T-helper 1 cell treated with Interleukin-12 subunit alpha and Interleukin-12 subunit beta and Interleukin-4 antibody, amounts not matched to agents 30 μg/mL and 1 μg/mL, for 36 hours (primary cell): ENCODE measurements around the gene OR1D5.
"Not testable (repeated sequence)": the region's sequence is repeated elsewhere in the genome, so short reads cannot be mapped to it uniquely, and the experiment has no call there.

Experiments
- H3K27ac Mint-ChIP-seq: one replicate; pipeline ENCODE4 v1.8.0; 2021; ENCODE audit warnings: mild to moderate bottlenecking, mixed read lengths
- H3K27me3 Mint-ChIP-seq: one replicate; pipeline ENCODE4 v1.8.0; 2021; ENCODE audit warnings: low read depth, mixed read lengths
- H3K36me3 Mint-ChIP-seq: one replicate; pipeline ENCODE4 v1.8.0; 2021; ENCODE audit warnings: low read depth, mixed read lengths
- H3K4me1 Mint-ChIP-seq: one replicate; pipeline ENCODE4 v1.8.0; 2021; ENCODE audit warnings: low read depth, mixed read lengths
- H3K4me3 Mint-ChIP-seq: one replicate; pipeline ENCODE4 v1.8.0; 2021; ENCODE audit warnings: mild to moderate bottlenecking, moderate library complexity, mixed read lengths
- H3K9me3 Mint-ChIP-seq: one replicate; pipeline ENCODE4 v1.8.0; 2021; ENCODE audit warnings: mixed read lengths

OR1D5 gene, protein sequence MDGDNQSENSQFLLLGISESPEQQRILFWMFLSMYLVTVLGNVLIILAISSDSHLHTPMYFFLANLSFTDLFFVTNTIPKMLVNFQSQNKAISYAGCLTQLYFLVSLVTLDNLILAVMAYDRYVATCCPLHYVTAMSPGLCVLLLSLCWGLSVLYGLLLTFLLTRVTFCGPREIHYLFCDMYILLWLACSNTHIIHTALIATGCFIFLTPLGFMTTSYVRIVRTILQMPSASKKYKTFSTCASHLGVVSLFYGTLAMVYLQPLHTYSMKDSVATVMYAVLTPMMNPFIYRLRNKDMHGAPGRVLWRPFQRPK

GRCh38 chr17:3063507-3063906, at the start of gene OR1D5:
Gene OR1D5 (minus strand): TSS chr17:3063607. CDS start chr17:3063607, 0 bp downstream.
- H3K9me3 Mint-ChIP-seq, H3K36me3 Mint-ChIP-seq, H3K27ac Mint-ChIP-seq, H3K4me3 Mint-ChIP-seq, H3K27me3 Mint-ChIP-seq, H3K4me1 Mint-ChIP-seq: not testable (repeated sequence)

- H3K27me3 Mint-ChIP-seq: peaks cover 4% of the 10 kb centered on the region
- no peaks in the 10 kb centered on the region for H3K4me1 Mint-ChIP-seq
- no peak within 1 kb of the TSS for H3K27ac Mint-ChIP-seq
- no peak within 1 kb of the TSS for H3K4me3 Mint-ChIP-seq
- H3K9me3 Mint-ChIP-seq: peaks cover 4% of the 10 kb centered on the region
- H3K36me3 Mint-ChIP-seq: no peaks in the 10 kb centered on the region
These were observed 40.9 kb upstream of the OR1D5 start, which contains the start of gene OR1D2 for GRCh38 chr17:3104322-3104721. Gene OR1D2 (minus strand): TSS chr17:3104422. CDS start chr17:3092996, 11,426 bp downstream.

- H3K4me1 Mint-ChIP-seq, H3K4me3 Mint-ChIP-seq, H3K27ac Mint-ChIP-seq, H3K9me3 Mint-ChIP-seq, H3K27me3 Mint-ChIP-seq, H3K36me3 Mint-ChIP-seq: not testable (repeated sequence)
These were observed 10.4 kb upstream of the OR1D5 start for GRCh38 chr17:3073850-3074249.

- not testable (repeated sequence) for H3K9me3 Mint-ChIP-seq, H3K27ac Mint-ChIP-seq, H3K36me3 Mint-ChIP-seq, H3K27me3 Mint-ChIP-seq, H3K4me1 Mint-ChIP-seq, H3K4me3 Mint-ChIP-seq
These were observed 1.8 kb upstream of the OR1D5 start for GRCh38 chr17:3065192-3065591.

- not testable (repeated sequence) for H3K4me3 Mint-ChIP-seq, H3K27me3 Mint-ChIP-seq, H3K36me3 Mint-ChIP-seq, H3K4me1 Mint-ChIP-seq, H3K9me3 Mint-ChIP-seq, H3K27ac Mint-ChIP-seq
These were observed 506 bp downstream of the OR1D5 start for GRCh38 chr17:3062824-3063377.

GRCh38 chr17:3054868-3055267, 8.5 kb downstream of the OR1D5 start:
- not testable (repeated sequence) for H3K4me3 Mint-ChIP-seq, H3K9me3 Mint-ChIP-seq, H3K27me3 Mint-ChIP-seq, H3K27ac Mint-ChIP-seq, H3K4me1 Mint-ChIP-seq, H3K36me3 Mint-ChIP-seq

DNA sequence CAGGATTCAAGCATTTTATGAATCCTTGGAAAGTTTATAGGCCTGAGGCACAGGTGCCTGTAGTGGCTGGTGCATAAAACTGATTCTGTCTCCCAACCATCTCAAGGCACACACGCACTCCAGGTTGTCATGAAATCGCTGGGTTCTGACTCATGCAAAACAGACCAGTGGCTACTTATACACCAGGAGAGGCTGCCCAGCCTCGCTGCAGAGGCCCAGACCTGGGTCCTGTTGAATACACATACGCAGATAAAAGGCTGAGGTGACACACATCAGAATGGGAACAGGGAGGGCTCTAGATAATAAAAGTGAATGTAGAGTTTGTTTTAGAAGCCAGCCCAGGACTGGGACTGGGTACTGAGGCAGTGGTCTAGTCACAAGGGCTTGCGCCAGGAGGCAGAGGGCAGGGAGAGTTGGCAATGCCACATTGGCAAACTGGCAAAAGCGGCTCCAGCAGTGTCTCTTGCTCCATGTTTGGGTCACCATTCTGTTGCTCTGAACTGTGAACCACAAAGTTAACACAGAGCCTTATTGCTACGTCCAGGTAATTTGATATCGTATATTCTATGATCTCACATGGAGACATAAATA, 13.6 kb downstream of the OR1D5 start:
- H3K4me3 Mint-ChIP-seq: no peak overlapping the region
- no peaks in the 10 kb centered on the region for H3K9me3 Mint-ChIP-seq
- H3K4me1 Mint-ChIP-seq: no peaks in the 10 kb centered on the region
- H3K27ac Mint-ChIP-seq: no peak overlapping the region
- H3K36me3 Mint-ChIP-seq: no peaks in the 10 kb centered on the region
- peaks cover 4% of the 10 kb centered on the region for H3K27me3 Mint-ChIP-seq

GRCh38 chr17:3048727-3049471, 14.5 kb downstream of the OR1D5 start:
- H3K36me3 Mint-ChIP-seq: peaks cover 1% of the 10 kb centered on the region
- H3K27me3 Mint-ChIP-seq: peaks cover 4% of the 10 kb centered on the region
- H3K4me3 Mint-ChIP-seq: peak overlapping the region; percentile 90
- H3K4me1 Mint-ChIP-seq: no peaks in the 10 kb centered on the region
- peak overlapping the region; percentile 76 for H3K27ac Mint-ChIP-seq
- peaks cover 8% of the 10 kb centered on the region for H3K9me3 Mint-ChIP-seq

DNA sequence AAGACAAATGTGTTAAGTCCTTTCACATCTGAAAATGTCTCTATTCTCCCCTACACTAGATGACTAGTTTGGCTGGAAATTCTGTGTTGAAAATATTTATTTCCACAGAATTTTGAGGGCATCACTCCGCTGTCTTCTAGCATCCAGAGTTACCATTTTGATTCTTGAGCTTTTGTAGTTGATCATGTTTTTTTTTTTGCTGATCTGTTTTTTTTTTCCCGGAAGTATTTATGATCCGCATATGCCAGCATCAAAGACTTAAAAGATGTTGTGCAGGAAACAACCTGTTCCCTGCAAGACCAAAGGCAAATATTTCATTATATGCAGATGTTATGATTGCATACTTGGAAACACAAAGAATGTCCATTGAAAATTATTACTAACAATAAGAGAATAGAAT, 16.7 kb downstream of the OR1D5 start:
- no peaks in the 10 kb centered on the region for H3K4me1 Mint-ChIP-seq
- no peak overlapping the region for H3K27ac Mint-ChIP-seq
- H3K4me3 Mint-ChIP-seq: no peak overlapping the region
- peaks cover 4% of the 10 kb centered on the region for H3K27me3 Mint-ChIP-seq
- peaks cover 1% of the 10 kb centered on the region for H3K36me3 Mint-ChIP-seq
- H3K9me3 Mint-ChIP-seq: peaks cover 21% of the 10 kb centered on the region

GRCh38 chr17:3043737-3044365, 19.6 kb downstream of the OR1D5 start:
- peaks cover 1% of the 10 kb centered on the region for H3K36me3 Mint-ChIP-seq
- no peak overlapping the region for H3K4me3 Mint-ChIP-seq
- H3K9me3 Mint-ChIP-seq: peaks cover 21% of the 10 kb centered on the region
- no peak overlapping the region for H3K27ac Mint-ChIP-seq
- H3K4me1 Mint-ChIP-seq: no peaks in the 10 kb centered on the region
- peaks cover 9% of the 10 kb centered on the region for H3K27me3 Mint-ChIP-seq

DNA sequence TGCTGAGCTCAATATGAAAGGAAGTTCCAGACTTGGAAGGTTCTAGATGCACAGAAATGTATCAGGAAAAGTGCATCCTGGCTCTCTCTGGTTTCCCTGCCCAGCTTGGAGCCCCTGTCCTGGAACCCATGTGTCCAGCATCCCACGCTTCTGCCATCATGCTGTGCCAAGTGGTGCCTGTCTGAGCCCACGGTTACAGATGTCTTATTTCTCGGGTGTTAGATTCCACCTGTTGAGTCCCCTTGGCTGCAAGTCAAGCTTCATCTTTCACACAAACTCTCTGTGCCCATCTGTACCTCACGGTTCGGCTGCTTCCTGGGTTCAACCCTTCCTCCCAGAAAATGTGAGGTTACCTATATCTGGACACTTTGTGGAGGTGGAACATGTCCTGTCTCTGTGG, 22.5 kb downstream of the OR1D5 start:
- H3K36me3 Mint-ChIP-seq: peaks cover 1% of the 10 kb centered on the region
- no peak overlapping the region for H3K27ac Mint-ChIP-seq
- no peak overlapping the region for H3K4me3 Mint-ChIP-seq
- peaks cover 21% of the 10 kb centered on the region for H3K9me3 Mint-ChIP-seq
- H3K27me3 Mint-ChIP-seq: peaks cover 5% of the 10 kb centered on the region
- H3K4me1 Mint-ChIP-seq: no peaks in the 10 kb centered on the region

DNA sequence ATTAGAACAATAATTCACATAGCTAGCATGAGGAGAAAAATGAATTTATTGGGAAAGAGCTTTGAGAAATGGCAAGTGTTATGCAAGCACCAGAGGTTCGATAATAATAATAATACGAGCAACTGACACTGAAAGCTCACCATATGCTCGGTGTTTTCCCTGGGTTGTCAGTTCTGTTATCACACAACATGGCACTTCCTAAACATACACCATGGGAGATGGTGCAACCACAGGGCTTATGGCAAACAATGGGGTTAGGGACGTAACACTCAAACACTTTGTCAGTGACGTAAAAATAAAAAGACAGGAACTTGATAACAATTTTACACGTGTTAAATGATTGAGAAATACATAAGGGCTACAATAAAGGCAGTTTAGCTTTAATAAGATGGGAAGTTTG, 23.7 kb downstream of the OR1D5 start:
- H3K27ac Mint-ChIP-seq: no peak overlapping the region
- H3K4me3 Mint-ChIP-seq: no peak overlapping the region
- peaks cover 1% of the 10 kb centered on the region for H3K36me3 Mint-ChIP-seq
- peaks cover 20% of the 10 kb centered on the region for H3K9me3 Mint-ChIP-seq
- H3K4me1 Mint-ChIP-seq: no peaks in the 10 kb centered on the region
- peaks cover 5% of the 10 kb centered on the region for H3K27me3 Mint-ChIP-seq

DNA sequence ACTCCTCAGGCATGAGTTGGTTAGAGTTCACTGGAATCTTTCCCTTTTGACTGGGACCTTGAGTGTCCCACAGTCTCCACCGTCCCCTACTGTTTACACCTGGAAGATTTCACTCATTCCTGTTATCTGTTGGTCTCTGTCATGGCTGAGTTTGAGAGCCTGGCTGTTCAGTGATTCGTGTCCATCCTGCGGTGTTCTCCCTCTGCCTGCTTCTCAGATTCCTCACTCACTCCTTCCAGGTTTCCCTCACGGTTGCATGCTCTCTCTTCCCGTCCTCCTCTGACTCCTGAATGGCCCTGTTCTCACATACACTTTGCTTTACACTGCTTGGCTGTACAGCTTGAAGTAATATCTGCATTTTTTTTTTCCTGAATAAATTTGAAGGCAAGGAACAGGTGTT, 24.5 kb downstream of the OR1D5 start:
- Mint-ChIP-seq H3K27me3 (peaks cover 5% of the 10 kb centered on the region), H3K4me3 (no peak overlapping the region)

GRCh38 chr17:3037259-3037658, 26.1 kb downstream of the OR1D5 start:
- Mint-ChIP-seq H3K4me1 (no peaks in the 10 kb centered on the region), H3K9me3 (no peaks in the 10 kb centered on the region), H3K27me3 (peaks cover 5% of the 10 kb centered on the region), H3K27ac (no peak overlapping the region), H3K4me3 (no peak overlapping the region), H3K36me3 (no peaks in the 10 kb centered on the region)

More for the DNA sequence above, 24.5 kb downstream of the OR1D5 start:
- no peak overlapping the region for H3K27ac Mint-ChIP-seq
- H3K9me3 Mint-ChIP-seq: peaks cover 13% of the 10 kb centered on the region
- no peaks in the 10 kb centered on the region for H3K4me1 Mint-ChIP-seq
- H3K36me3 Mint-ChIP-seq: no peaks in the 10 kb centered on the region
